Endothelial cell of umbilical vein (primary cell): ENCODE results near the gene SAMD10. TPM values are rescaled to one million over a fixed set of nuclear protein-coding genes. Genes with fewer than 3 reads are reported as not detected.
A peak's percentile ranks its signal among the peaks of the same experiment; 100 is the strongest.

Experiments
- BruUV-seq: library from RNA; stranded (reverse); fragments of 400-500 nt; replicated peaks from 2 replicates; lab custom pipeline; 2021; lab: Mats Ljungman, UMichigan
- CTCF ChIA-PET: fragments of 300-600, 350-600 bp; sonication (Branson Sonifier 250); formaldehyde crosslinking; loops from one replicate; lab custom pipeline; 2021; ENCODE audit warnings: antibody characterized with exemption, inconsistent platforms; lab: Charles Lee
- POLR2A ChIA-PET: fragments of 300-600, 350-600 bp; sonication (Branson Sonifier 250); formaldehyde crosslinking; loops from one replicate; lab custom pipeline; 2021; ENCODE audit warnings: antibody characterized with exemption, inconsistent platforms; lab: Charles Lee
- DNase-seq: peaks from one replicate; pipeline ENCODE4 v3.0.0-alpha.2; 2011; ENCODE audit warnings: low read depth, low spot score
- FAIRE-seq: peaks from 2 replicates; lab custom pipeline; 2011; peaks lifted over from hg19 to GRCh38; lab: Jason Lieb, UNC
- H2AFZ ChIP-seq: 2 replicates; pipeline ENCODE4 v1.6.0; 2012; ENCODE audit warnings: low read depth, low read length, control low read depth, inconsistent platforms
- H3K27ac ChIP-seq: 2 replicates; pipeline ENCODE4 v1.5.1; 2011; ENCODE audit warnings: low read depth, mild to moderate bottlenecking, control low read depth, low read length, moderate library complexity; ENCODE audit not compliant: insufficient read depth
- H3K27me3 ChIP-seq, 2 experiments: 2 replicates each; pipeline versions ENCODE4 v1.6.0 to v1.6.1; 2011; ENCODE audit warnings: low read length in 2 of 2, mixed read lengths in 1 of 2; ENCODE audit not compliant: control insufficient read depth in 2 of 2, insufficient read depth in 2 of 2
- H3K36me3 ChIP-seq, 2 experiments: 2 replicates in 1 of 2; 3 replicates in 1 of 2; pipeline ENCODE4 v1.5.1; 2011; ENCODE audit warnings: low read length in 2 of 2, mild to moderate bottlenecking in 1 of 2, moderate library complexity in 1 of 2; ENCODE audit not compliant: control insufficient read depth in 2 of 2, insufficient read depth in 2 of 2; ENCODE audit errors: extremely low read depth in 1 of 2
- H3K4me1 ChIP-seq: 3 replicates; pipeline ENCODE4 v1.5.1; 2011; ENCODE audit warnings: mild to moderate bottlenecking, low read length; ENCODE audit not compliant: control insufficient read depth, insufficient read depth; ENCODE audit errors: extremely low read depth
- H3K4me2 ChIP-seq: 2 replicates; pipeline ENCODE4 v1.6.1; 2011; ENCODE audit warnings: low read length, control low read depth, mixed read lengths; ENCODE audit not compliant: insufficient read depth
- H3K4me3 ChIP-seq, 3 experiments: fragments of 200-600 bp in 1 of 3; sonication (generic), shearing (Covaris generic) in 1 of 3; replicated peaks in 1 of 3; 2 replicates each; pipeline ENCODE4 v1.5.1; 2011 to 2016; ENCODE audit warnings: control low read depth in 3 of 3, low read length in 3 of 3, mild to moderate bottlenecking in 2 of 3, inconsistent platforms in 1 of 3, low read depth in 1 of 3, moderate library complexity in 1 of 3; ENCODE audit not compliant: insufficient read depth in 1 of 3
- H3K79me2 ChIP-seq: 2 replicates; pipeline ENCODE4 v1.6.0; 2012; ENCODE audit warnings: low read length, inconsistent platforms; ENCODE audit not compliant: control insufficient read depth, insufficient read depth
- H3K9ac ChIP-seq: replicated peaks from 2 replicates; pipeline ENCODE3; 2011; ENCODE audit warnings: low read length, control low read depth; ENCODE audit not compliant: insufficient read depth; ENCODE audit errors: extremely low read depth
- H3K9me1 ChIP-seq: replicated peaks from 3 replicates; pipeline ENCODE4 v1.6.0; 2011; ENCODE audit warnings: mild to moderate bottlenecking, low read length; ENCODE audit not compliant: control insufficient read depth, insufficient read depth; ENCODE audit errors: extremely low read depth
- H3K9me3 ChIP-seq: replicated peaks from 2 replicates; pipeline ENCODE4 v1.5.1; 2012; ENCODE audit warnings: low read length, inconsistent platforms; ENCODE audit not compliant: control insufficient read depth, insufficient read depth
- H4K20me1 ChIP-seq: replicated peaks from 2 replicates; pipeline ENCODE3; 2011; ENCODE audit warnings: mild to moderate bottlenecking, low read length; ENCODE audit not compliant: control insufficient read depth, insufficient read depth; ENCODE audit errors: extremely low read depth
- EZH2 ChIP-seq: IDR thresholded peaks from 2 replicates; pipeline ENCODE4 v1.6.1; 2012; ENCODE audit warnings: borderline replicate concordance, low read depth, mild to moderate bottlenecking, moderate library complexity, low read length, inconsistent platforms; ENCODE audit not compliant: severe bottlenecking
- FOS ChIP-seq: IDR thresholded peaks from 2 replicates; pipeline ENCODE4 v1.6.1; 2011; ENCODE audit warnings: mild to moderate bottlenecking, low read length, moderate library complexity, borderline replicate concordance; ENCODE audit not compliant: insufficient read depth
- GATA2 ChIP-seq: IDR thresholded peaks from 2 replicates; pipeline ENCODE4 v1.7.0; 2011; ENCODE audit warnings: low read depth, mild to moderate bottlenecking, moderate library complexity, mixed read lengths, low read length; ENCODE audit not compliant: insufficient read length, insufficient read depth
- JUN ChIP-seq: IDR thresholded peaks from 2 replicates; pipeline ENCODE4 v1.6.1; 2011; ENCODE audit warnings: borderline replicate concordance, low read depth; ENCODE audit not compliant: insufficient read length, insufficient read depth
- MYC ChIP-seq: IDR thresholded peaks from one replicate; pipeline ENCODE4 v1.6.1; 2011; ENCODE audit warnings: mild to moderate bottlenecking, low read depth, low read length
- POLR2A ChIP-seq: IDR thresholded peaks from 2 replicates; pipeline ENCODE4 v1.6.1; 2012; ENCODE audit warnings: low read depth, mild to moderate bottlenecking, control low read depth, low read length
- POLR2AphosphoS5 ChIP-seq: IDR thresholded peaks from 2 replicates; pipeline ENCODE4 v1.6.1; 2012; ENCODE audit warnings: low read depth, mild to moderate bottlenecking, control low read depth, low read length, moderate library complexity; ENCODE audit not compliant: insufficient read depth
- dilution Hi-C: fragments of 300-500 bp; cut with MboI; formaldehyde crosslinking; loops from one replicate; pipeline ENCODE4 v1.15.0; 2019; ENCODE audit warnings: low sequenced_read_pairs; ENCODE audit not compliant: extremely low pct_ligation_motif_present
- intact Hi-C: fragments of 100-400 bp; cut with micrococcal nuclease; formaldehyde crosslinking; loops from one replicate; pipeline ENCODE4 v1.10.0; 2022
- polyA plus RNA-seq, 4 experiments: library from polyadenylated mRNA; depleted of rRNA in 3 of 4; stranded (reverse) in 3 of 4; unstranded in 1 of 4; fragments of >200 nt; gene quantifications; 2 replicates each; pipeline versions ENCODE4 v1.2.1 to v1.2.3, GENCODE V29; 2011 to 2012; ENCODE audit warnings: missing spikeins in 1 of 4
- total RNA-seq: library from RNA; stranded (reverse); gene quantifications from 2 replicates; pipeline ENCODE4 v1.2.3, GENCODE V29; 2021
- TF ChIP-seq, protein P1 (sequence below): IDR thresholded peaks from 2 replicates; pipeline ENCODE4 v1.6.1; 2011; ENCODE audit not compliant: insufficient read depth, insufficient read length
- TF ChIP-seq, protein P2 (sequence below), 2 donors: IDR thresholded peaks; 1 replicate in 1 of 2; 2 replicates in 1 of 2; pipeline ENCODE4 v1.5.1; 2011; ENCODE audit warnings: low read length in 2 of 2, mild to moderate bottlenecking in 2 of 2, moderate library complexity in 2 of 2, control low read depth in 1 of 2, inconsistent platforms in 1 of 2, low read depth in 1 of 2; ENCODE audit not compliant: insufficient read depth in 1 of 2; ENCODE audit errors: extremely low read depth in 1 of 2

SAMD10 gene
- total and polyA plus RNA-seq, 2 donors (not counting 3 experiments of a cell fraction or from before 2014, with no cell fraction given): 4.7 to 5.3 TPM

DNA sequence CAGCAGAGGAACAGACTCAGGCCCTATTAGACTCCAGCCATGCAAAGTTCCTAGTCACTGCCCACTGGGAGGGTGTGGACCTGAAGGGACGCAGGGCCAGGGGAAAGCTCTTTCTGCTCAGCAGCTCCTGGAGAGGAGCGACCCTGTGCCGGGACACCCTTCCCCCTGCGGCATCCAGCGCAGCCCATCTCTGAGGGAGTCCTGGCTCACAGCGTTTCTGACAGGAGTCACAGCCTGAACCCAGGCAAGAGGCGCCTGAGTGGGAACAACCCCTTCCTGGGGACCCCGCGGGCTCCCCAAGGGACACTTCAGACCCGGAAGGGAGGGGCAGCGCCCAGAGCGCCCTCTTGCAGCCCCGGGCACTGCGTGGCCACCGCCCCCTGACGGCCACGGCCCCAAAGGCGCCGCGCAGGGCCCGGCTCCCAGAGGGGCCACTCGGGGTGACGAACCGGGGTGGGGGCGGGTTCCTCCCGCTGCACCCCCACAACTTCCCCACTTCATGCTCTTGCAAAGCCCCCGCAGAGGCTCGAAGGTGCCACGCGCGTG is 24.1 kb downstream of the SAMD10 start:
- Histone ChIP-seq H3K4me2 (peak overlapping the region; percentile 26), H2AFZ (peak overlapping the region; percentile 83), H4K20me1 (no peaks in the 10 kb centered on the region), H3K27me3 (no peaks in the 10 kb centered on the region), H3K4me1 (peaks cover 10% of the 10 kb centered on the region), H3K27ac (peak overlapping the region; percentile 10), H3K9me1 (no peaks in the 10 kb centered on the region), H3K4me3 (peak overlapping the region; percentile 29 to 78 (median 76)), H3K9me3 (no peaks in the 10 kb centered on the region), H3K36me3 (peaks cover 0 to 9% of the 10 kb centered on the region in 2 experiments), H3K9ac (peak overlapping the region; percentile 82), H3K79me2 (peaks cover 47% of the 10 kb centered on the region)
- no TSS peak for BruUV-seq
- peak; percentile 37 for DNase-seq
- intact Hi-C loops: loop anchor here (1.0 to 5.0 kb wide), 2 partner anchors 46 to 248 kb away; partner anchors contain the start of genes ARFRP1 and ZGPAT
- TF ChIP-seq, protein P1, sequence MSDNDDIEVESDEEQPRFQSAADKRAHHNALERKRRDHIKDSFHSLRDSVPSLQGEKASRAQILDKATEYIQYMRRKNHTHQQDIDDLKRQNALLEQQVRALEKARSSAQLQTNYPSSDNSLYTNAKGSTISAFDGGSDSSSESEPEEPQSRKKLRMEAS: no peak
- TF ChIP-seq, protein P2, sequence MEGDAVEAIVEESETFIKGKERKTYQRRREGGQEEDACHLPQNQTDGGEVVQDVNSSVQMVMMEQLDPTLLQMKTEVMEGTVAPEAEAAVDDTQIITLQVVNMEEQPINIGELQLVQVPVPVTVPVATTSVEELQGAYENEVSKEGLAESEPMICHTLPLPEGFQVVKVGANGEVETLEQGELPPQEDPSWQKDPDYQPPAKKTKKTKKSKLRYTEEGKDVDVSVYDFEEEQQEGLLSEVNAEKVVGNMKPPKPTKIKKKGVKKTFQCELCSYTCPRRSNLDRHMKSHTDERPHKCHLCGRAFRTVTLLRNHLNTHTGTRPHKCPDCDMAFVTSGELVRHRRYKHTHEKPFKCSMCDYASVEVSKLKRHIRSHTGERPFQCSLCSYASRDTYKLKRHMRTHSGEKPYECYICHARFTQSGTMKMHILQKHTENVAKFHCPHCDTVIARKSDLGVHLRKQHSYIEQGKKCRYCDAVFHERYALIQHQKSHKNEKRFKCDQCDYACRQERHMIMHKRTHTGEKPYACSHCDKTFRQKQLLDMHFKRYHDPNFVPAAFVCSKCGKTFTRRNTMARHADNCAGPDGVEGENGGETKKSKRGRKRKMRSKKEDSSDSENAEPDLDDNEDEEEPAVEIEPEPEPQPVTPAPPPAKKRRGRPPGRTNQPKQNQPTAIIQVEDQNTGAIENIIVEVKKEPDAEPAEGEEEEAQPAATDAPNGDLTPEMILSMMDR (IDR thresholded peaks at IDR 0.05; ENCODE audit: extremely low read depth in 1 of 2, insufficient read depth in 1 of 2, low read depth in 1 of 2, low read length in 2 of 2): peak; percentile 27 to 50
- peak; percentile 56 for FAIRE-seq
- CTCF ChIA-PET: interaction anchor here (1.0 to 1.5 kb wide), 4 partner anchors 13 to 418 kb away, joined by 3 to 9 read pairs (median 3); partner anchors contain the start of gene PTK6
- dilution Hi-C loops: no loop called here
- POLR2A ChIA-PET: no interaction called here

DNA sequence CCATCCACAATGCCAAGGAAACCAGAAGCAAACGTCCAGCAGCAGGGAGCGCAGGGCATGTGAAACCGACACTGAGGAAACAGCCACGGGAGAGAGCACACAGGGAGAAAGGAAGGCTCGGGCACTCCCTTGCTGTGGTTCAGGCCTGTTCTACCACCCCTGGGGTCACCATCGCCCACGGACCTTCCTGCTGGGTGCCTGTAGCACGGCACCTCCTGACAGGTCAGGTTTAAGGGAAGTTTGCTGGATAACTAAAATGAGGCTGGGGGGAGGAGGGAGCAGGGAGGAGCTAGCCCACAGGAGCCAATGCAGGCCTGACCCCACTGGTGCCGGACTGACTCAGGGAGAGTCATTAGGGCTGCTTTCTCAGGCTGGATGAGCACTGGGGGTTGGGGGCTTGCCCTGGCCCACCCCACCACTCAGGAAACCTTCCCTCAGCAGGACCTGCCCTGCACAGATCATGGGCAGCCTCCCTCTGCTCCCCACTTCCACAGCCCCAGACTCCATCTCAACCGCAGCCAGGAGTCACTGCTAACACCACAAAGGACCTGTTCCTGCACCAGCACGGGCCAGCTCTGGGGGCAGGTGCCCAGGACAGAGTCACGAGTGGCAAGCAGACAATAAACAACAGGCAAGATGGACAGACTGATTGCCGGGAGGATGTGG is 25.5 kb downstream of the SAMD10 start:
- H3K9me3 ChIP-seq: no peaks in the 10 kb centered on the region
- no peak overlapping the region for H3K9ac ChIP-seq
- FAIRE-seq (no peak), DNase-seq (no peak)
- H3K9me1 ChIP-seq: no peaks in the 10 kb centered on the region
- no peak overlapping the region for H3K4me2 ChIP-seq
- H3K4me1 ChIP-seq: peaks cover 15% of the 10 kb centered on the region
- H3K79me2 ChIP-seq: peaks cover 54% of the 10 kb centered on the region
- ChIA-PET POLR2A (no interaction called here), CTCF (interaction anchor here (1.0 to 1.5 kb wide), 2 partner anchors 45 to 416 kb away, joined by 3 to 9 read pairs; partner anchors contain the start of gene PTK6)
- H3K4me3 ChIP-seq: no peak overlapping the region
- no peak overlapping the region for H2AFZ ChIP-seq
- no peaks in the 10 kb centered on the region for H4K20me1 ChIP-seq
- TF ChIP-seq, protein P2 (IDR thresholded peaks at IDR 0.05; ENCODE audit: extremely low read depth in 1 of 2, insufficient read depth in 1 of 2, low read depth in 1 of 2, low read length in 2 of 2): no peak
- TF ChIP-seq, protein P1: no peak
- no peak for TF ChIP-seq POLR2A
- no peak for TF ChIP-seq JUN
- no peak for TF ChIP-seq POLR2AphosphoS5
- TF ChIP-seq MYC: no peak
- TF ChIP-seq FOS: no peak
- no peak for TF ChIP-seq EZH2
- TF ChIP-seq GATA2: no peak
- no TSS peak for BruUV-seq
- dilution Hi-C loops (no loop called here), intact Hi-C loops (no loop called here)
- no peaks in the 10 kb centered on the region for H3K27me3 ChIP-seq
- peaks cover 0 to 6% of the 10 kb centered on the region in 2 experiments for H3K36me3 ChIP-seq
- H3K27ac ChIP-seq: no peak overlapping the region
